ENCODE measurements around the gene BMP6. TPM values are rescaled to one million over a fixed set of nuclear protein-coding genes. Genes with fewer than 3 reads are reported as not detected.

BMP6 gene
- polyA plus RNA-seq, 1 experiment = 0.77 TPM

- DNase-seq (ENCODE audit: low read depth, low spot score) = no peak
- Histone ChIP-seq H3K4me3 (ENCODE audit: low read depth, low read length) (no peak overlapping the region), H3K27me3 (ENCODE audit: control insufficient read depth, insufficient read depth, low read length) (no peaks in the 10 kb centered on the region), H3K9me3 (ENCODE audit: control insufficient read depth, insufficient read depth, low read length) (no peaks in the 10 kb centered on the region; the same call in 1 of the 2 replicates), H3K27ac (ENCODE audit: low read depth, low read length) (no peak overlapping the region)
- TF ChIP-seq, protein P1, sequence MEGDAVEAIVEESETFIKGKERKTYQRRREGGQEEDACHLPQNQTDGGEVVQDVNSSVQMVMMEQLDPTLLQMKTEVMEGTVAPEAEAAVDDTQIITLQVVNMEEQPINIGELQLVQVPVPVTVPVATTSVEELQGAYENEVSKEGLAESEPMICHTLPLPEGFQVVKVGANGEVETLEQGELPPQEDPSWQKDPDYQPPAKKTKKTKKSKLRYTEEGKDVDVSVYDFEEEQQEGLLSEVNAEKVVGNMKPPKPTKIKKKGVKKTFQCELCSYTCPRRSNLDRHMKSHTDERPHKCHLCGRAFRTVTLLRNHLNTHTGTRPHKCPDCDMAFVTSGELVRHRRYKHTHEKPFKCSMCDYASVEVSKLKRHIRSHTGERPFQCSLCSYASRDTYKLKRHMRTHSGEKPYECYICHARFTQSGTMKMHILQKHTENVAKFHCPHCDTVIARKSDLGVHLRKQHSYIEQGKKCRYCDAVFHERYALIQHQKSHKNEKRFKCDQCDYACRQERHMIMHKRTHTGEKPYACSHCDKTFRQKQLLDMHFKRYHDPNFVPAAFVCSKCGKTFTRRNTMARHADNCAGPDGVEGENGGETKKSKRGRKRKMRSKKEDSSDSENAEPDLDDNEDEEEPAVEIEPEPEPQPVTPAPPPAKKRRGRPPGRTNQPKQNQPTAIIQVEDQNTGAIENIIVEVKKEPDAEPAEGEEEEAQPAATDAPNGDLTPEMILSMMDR (IDR thresholded peaks at IDR 0.05; ENCODE audit: low read depth, low read length) = no peak
- ChIA-PET POLR2A (no interaction called here), CTCF (interaction anchor here (1.4 kb wide), 1 partner anchor 144 kb away, joined by 3 read pairs; no protein-coding TSS in a partner anchor)
Observed at GRCh38 chr6:7866526-7866925, 140.6 kb downstream of the BMP6 start.

DNA sequence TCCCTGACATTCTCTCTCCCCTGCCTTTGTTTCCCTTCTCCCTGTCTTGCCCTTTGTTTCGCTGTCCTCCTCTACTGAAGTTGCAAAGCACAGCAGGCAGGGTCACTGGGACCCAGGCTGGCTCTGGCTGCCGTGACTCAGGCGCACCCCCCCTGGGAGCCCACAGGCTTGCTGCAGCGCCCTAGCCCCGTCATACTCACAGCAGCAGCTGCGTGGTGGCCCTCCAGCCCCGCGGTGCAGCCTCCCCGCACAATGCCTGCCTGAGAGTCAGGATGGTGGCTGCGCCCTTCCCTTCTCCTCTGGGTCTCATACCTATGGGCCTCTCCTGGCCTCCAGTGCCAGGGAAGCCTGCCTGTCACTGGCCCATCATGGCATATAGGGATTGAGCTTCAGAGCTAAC is 143.0 kb downstream of the BMP6 start:
- no peak for DNase-seq (ENCODE audit: low read depth, low spot score)
- no peak overlapping the region for H3K27ac ChIP-seq (ENCODE audit: low read depth, low read length)
- TF ChIP-seq, protein P1 (IDR thresholded peaks at IDR 0.05; ENCODE audit: low read depth, low read length) = no peak
- CTCF ChIA-PET = no interaction called here
- POLR2A ChIA-PET = no interaction called here
- H3K4me3 ChIP-seq (ENCODE audit: low read depth, low read length) = no peak overlapping the region
- no peaks in the 10 kb centered on the region; the same call in 1 of the 2 replicates for H3K9me3 ChIP-seq (ENCODE audit: control insufficient read depth, insufficient read depth, low read length)
- H3K27me3 ChIP-seq (ENCODE audit: control insufficient read depth, insufficient read depth, low read length) = no peaks in the 10 kb centered on the region

DNA sequence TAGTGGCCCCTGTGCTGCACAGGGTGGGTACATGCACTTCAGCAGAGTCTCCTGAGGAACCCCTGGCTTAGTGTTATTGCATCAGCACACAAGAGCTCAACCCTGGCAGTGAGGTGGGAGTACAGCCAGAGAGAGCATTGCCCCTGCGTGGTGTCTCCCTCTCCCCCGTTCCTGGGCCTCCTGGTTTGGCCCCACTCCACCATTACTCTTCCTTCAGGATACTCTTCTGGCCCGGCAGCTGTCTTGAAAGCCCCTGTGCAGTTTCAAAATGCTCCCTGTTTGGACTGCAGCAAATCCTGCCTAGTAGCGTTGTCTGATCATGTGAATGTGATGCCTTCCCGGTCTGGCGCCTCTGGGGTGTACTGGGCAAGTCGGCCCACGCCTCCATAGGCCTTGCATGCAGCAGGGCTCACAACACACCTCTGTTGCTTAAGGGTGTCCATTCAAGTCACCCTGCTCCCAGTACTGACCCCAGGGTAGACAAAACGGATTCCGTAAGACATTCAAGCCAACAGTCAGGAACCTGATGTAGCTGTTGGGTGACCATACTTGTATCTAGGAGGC is 152.6 kb downstream of the BMP6 start:
- no peaks in the 10 kb centered on the region for H3K9me3 ChIP-seq (ENCODE audit: control insufficient read depth, insufficient read depth, low read length)
- CTCF ChIA-PET = interaction anchor here (0.9 kb wide), 1 partner anchor 114 kb away, joined by 4 read pairs; no protein-coding TSS in a partner anchor
- no peak overlapping the region for H3K4me3 ChIP-seq (ENCODE audit: low read depth, low read length)
- no peaks in the 10 kb centered on the region for H3K27me3 ChIP-seq (ENCODE audit: control insufficient read depth, insufficient read depth, low read length)
- POLR2A ChIA-PET = interaction anchor here (0.6 kb wide), 1 partner anchor 207 kb away, joined by 3 read pairs; no protein-coding TSS in a partner anchor
- H3K27ac ChIP-seq (ENCODE audit: low read depth, low read length) = no peak overlapping the region
- DNase-seq (ENCODE audit: low read depth, low spot score) = no peak
- TF ChIP-seq, protein P1 (IDR thresholded peaks at IDR 0.05; ENCODE audit: low read depth, low read length) = no peak

GRCh38 chr6:7879043-7879442 is 153.1 kb downstream of the BMP6 start:
- CTCF ChIA-PET = interaction anchor here (0.9 kb wide), 1 partner anchor 113 kb away, joined by 4 read pairs; no protein-coding TSS in a partner anchor
- TF ChIP-seq, protein P1 (IDR thresholded peaks at IDR 0.05; ENCODE audit: low read depth, low read length) = no peak

GRCh38 chr6:7879579-7879978 is 153.7 kb downstream of the BMP6 start:
- ChIA-PET POLR2A (no interaction called here), CTCF (no interaction called here)
- Histone ChIP-seq H3K4me3 (ENCODE audit: low read depth, low read length) (no peak overlapping the region), H3K27me3 (ENCODE audit: control insufficient read depth, insufficient read depth, low read length) (no peaks in the 10 kb centered on the region), H3K9me3 (ENCODE audit: control insufficient read depth, insufficient read depth, low read length) (no peaks in the 10 kb centered on the region), H3K27ac (ENCODE audit: low read depth, low read length) (no peak overlapping the region)
- DNase-seq (ENCODE audit: low read depth, low spot score) = no peak
- TF ChIP-seq, protein P1 (IDR thresholded peaks at IDR 0.05; ENCODE audit: low read depth, low read length) = no peak

More at GRCh38 chr6:7879043-7879442, 153.1 kb downstream of the BMP6 start:
- no peaks in the 10 kb centered on the region for H3K9me3 ChIP-seq (ENCODE audit: control insufficient read depth, insufficient read depth, low read length)
- no peak overlapping the region for H3K4me3 ChIP-seq (ENCODE audit: low read depth, low read length)
- DNase-seq (ENCODE audit: low read depth, low spot score) = no peak
- POLR2A ChIA-PET = no interaction called here
- H3K27me3 ChIP-seq (ENCODE audit: control insufficient read depth, insufficient read depth, low read length) = no peaks in the 10 kb centered on the region
- H3K27ac ChIP-seq (ENCODE audit: low read depth, low read length) = no peak overlapping the region

Measured in AG04450 (cell line).